GM19467 (cell line): ENCODE measurements around the gene WASF3.

ENCODE experiments used
- ATAC-seq: cut with Tn5 transposase; IDR thresholded peaks from one replicate; pipeline ENCODE4 v1.9.1; 2021; ENCODE audit warnings: mild to moderate bottlenecking, moderate library complexity; ENCODE audit not compliant: unreplicated experiment

The WASF3 gene

GRCh38 chr13:26677156-26677555 is 119.7 kb downstream of the WASF3 start:
- no peak for ATAC-seq

- no peak for ATAC-seq
Observed at GRCh38 chr13:26678330-26678729, 120.8 kb downstream of the WASF3 start.

- ATAC-seq: no peak
Observed at GRCh38 chr13:26678796-26679195, 121.3 kb downstream of the WASF3 start.

- no peak for ATAC-seq
Observed at GRCh38 chr13:26679411-26680122, 122.1 kb downstream of the WASF3 start.

GRCh38 chr13:26680123-26680450 is 122.6 kb downstream of the WASF3 start:
- no peak for ATAC-seq

GRCh38 chr13:26680572-26680971 is 123.1 kb downstream of the WASF3 start:
- ATAC-seq: no peak

- ATAC-seq: no peak
Observed at GRCh38 chr13:26681036-26681435, 123.6 kb downstream of the WASF3 start.

GRCh38 chr13:26682606-26683005 is 125.1 kb downstream of the WASF3 start:
- ATAC-seq: no peak

- no peak for ATAC-seq
Observed at GRCh38 chr13:26685606-26686005, 128.1 kb downstream of the WASF3 start.

GRCh38 chr13:26686285-26686684 is 128.8 kb downstream of the WASF3 start:
- no peak for ATAC-seq

GRCh38 chr13:26688286-26688685 is 130.8 kb downstream of the WASF3 start:
- ATAC-seq: no peak

GRCh38 chr13:26688980-26689379 is 131.5 kb downstream of the WASF3 start:
- no peak for ATAC-seq

- ATAC-seq: no peak
Observed at GRCh38 chr13:26693749-26694463, 136.4 kb downstream of the WASF3 start.

GRCh38 chr13:26694609-26695359 is 137.3 kb downstream of the WASF3 start:
- no peak for ATAC-seq

GRCh38 chr13:26695360-26695705 is 137.8 kb downstream of the WASF3 start:
- ATAC-seq: no peak

GRCh38 chr13:26695891-26696311 is 138.4 kb downstream of the WASF3 start:
- ATAC-seq: no peak

- no peak for ATAC-seq
Observed at GRCh38 chr13:26697069-26697955, 139.8 kb downstream of the WASF3 start.

- peak; percentile 74 for ATAC-seq
Observed at GRCh38 chr13:26698392-26699196, 141.1 kb downstream of the WASF3 start.

- no peak for ATAC-seq
Observed at GRCh38 chr13:26699197-26699490, 141.7 kb downstream of the WASF3 start.

- ATAC-seq: no peak
Observed at GRCh38 chr13:26705536-26705935, 148.1 kb downstream of the WASF3 start.
